Cardiac septum (tissue), 1 donor: Measurements from ENCODE around the gene TP53TG3E. TPM values are rescaled to one million over a fixed set of nuclear protein-coding genes. Genes with fewer than 3 reads are reported as not detected.
"Not testable (repeated sequence)": the region's sequence is repeated elsewhere in the genome, so short reads cannot be mapped to it uniquely, and the experiment has no call there.

Experiments used
- DNase-seq: peaks from one replicate; pipeline ENCODE4 v3.0.0-alpha.2; 2020; ENCODE audit warnings: low spot score
- intact Hi-C: fragments of 100-400 bp; cut with DNase I; formaldehyde crosslinking; loops from one replicate; pipeline ENCODE4 v1.14.0; 2022
- long read RNA-seq: library from polyadenylated mRNA; unstranded; transcript quantifications from one replicate; pipeline ENCODE4 v2.0.0, GENCODE V29; 2021
- total RNA-seq: library from RNA; stranded (reverse); fragmentation: NEBNext Ultra II Directional; extraction: Animal tissue kit (Norgen Biotek cat#: 25700); gene quantifications from one replicate; pipeline ENCODE4 v1.2.1, GENCODE V29; 2021
- donor health status: DM: no; HTN: no; CAD: no.

The TP53TG3E gene, protein sequence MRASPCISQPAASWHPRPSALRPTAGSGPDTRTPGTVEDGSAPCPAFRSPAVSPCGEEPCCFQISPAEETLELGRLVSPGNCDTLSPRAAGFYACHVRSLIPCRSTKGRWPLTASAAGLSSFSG
- total RNA-seq: not detected
- long read RNA-seq: 0 reads

DNA sequence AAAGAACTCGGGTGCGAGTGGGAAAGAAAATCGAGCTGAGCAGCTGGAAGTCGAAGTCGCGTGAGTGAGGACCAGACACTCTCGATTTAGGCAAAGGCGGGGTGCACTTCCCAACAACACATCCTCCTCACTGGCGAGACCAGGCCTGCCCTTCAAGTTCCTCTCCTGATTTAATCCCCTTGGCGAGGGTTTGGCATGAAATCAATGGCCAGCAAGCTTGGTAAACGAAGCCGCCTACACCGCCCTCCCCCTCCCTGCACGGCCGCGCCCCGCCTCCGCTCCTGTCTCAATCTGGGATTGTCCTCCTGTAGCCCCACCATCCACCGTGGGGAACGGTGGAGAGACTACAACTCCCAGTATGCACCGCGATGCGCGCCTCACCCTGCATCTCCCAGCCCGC is at the start of gene TP53TG3E:
TSS of gene TP53TG3E (plus strand) at position 301 of the 400 bp plus-strand sequence. CDS start at position 369, 68 bp downstream.
- DNase-seq, intact Hi-C loops: not testable (repeated sequence)

DNA sequence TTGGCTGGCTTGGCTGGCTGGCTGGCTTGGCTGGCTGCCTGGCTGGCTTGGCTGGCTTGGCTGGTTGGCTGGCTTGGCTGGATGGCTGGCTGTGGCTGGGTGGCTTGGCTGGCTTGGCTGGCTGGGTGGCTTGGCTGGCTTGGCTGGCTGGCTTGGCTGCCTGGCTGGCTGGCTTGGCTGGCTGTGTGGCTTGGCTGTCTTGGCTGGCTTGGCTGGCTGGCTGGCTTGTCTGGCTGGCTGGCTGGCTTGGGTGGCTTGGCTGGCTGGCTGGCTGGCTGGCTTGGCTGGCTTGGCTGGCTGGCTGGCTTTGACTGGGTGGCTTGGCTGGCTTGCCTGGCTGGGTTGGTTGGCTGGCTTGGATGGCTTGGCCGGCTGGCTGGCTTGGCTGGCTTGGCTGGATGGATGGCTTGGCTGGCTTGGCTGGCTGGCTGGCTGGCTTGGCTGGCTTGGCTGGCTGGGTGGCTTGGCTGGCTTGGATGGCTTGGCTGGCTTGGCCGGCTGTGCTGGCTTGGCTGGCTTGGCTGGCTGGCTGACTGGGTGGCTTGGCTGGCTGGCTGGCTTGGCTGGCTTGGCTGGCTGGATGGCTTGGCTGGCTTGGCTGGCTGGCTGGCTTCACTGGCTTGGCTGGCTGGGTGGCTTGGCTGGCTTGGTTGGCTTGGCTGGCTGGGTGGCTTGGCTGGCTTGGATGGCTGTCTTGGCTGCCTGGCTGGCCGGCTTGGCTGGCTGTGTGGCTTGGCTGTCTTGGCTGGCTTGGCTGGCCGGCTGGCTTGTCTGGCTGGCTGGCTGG is 32.3 kb downstream of the TP53TG3E start:
- intact Hi-C loops, DNase-seq: not testable (repeated sequence)

DNA sequence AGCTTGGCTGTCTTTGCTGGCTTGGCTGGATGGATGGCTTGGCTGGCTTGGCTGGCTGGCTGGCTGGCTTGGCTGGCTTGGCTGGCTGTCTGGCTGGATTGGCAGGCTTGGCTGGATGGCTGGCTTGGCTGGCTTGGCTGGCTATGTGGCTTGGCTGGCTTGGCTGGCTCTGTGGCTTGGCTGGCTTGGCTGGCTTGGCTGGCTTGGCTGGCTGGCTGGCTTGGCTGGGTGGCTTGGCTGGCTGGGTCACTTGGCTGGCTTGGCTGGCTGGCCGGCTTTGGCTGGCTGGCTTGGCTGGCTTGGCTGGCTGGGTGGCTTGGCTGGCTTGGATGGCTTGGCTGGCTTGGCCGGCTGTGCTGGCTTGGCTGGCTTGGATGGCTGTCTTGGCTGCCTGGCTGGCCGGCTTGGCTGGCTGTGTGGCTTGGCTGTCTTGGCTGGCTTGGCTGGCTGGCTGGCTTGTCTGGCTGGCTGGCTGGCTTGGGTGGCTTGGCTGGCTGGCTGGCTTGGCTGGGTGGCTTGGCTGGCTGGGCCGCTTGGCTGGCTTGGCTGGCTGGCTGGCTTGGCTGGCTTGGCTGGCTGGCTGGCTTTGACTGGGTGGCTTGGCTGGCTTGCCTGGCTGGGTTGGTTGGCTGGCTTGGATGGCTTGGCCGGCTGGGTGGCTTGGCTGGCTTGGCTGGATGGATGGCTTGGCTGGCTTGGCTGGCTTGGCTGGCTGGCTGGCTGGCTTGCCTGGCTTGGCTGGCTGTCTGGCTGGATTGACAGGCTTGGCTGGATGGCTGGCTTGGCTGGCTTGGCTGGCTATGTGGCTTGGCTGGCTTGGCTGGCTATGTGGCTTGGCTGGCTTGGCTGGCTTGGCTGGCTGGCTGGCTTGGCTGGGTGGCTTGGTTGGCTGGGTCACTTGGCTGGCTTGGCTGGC is 33.8 kb downstream of the TP53TG3E start:
- intact Hi-C loops, DNase-seq: not testable (repeated sequence)

DNA sequence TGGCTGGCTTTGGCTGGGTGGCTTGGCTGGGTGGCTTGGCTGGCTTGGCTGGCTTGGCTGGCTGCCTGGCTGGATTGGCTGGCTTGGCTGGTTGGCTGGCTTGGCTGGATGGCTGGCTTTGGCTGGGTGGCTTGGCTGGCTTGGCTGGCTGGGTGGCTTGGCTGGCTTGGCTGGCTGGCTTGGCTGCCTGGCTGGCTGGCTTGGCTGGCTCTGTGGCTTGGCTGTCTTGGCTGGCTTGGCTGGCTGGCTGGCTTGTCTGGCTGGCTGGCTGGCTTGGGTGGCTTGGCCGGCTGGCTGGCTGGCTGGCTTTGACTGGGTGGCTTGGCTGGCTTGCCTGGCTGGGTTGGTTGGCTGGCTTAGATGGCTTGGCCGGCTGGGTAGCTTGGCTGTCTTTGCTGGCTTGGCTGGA is 34.4 kb downstream of the TP53TG3E start:
- intact Hi-C loops, DNase-seq: not testable (repeated sequence)

DNA sequence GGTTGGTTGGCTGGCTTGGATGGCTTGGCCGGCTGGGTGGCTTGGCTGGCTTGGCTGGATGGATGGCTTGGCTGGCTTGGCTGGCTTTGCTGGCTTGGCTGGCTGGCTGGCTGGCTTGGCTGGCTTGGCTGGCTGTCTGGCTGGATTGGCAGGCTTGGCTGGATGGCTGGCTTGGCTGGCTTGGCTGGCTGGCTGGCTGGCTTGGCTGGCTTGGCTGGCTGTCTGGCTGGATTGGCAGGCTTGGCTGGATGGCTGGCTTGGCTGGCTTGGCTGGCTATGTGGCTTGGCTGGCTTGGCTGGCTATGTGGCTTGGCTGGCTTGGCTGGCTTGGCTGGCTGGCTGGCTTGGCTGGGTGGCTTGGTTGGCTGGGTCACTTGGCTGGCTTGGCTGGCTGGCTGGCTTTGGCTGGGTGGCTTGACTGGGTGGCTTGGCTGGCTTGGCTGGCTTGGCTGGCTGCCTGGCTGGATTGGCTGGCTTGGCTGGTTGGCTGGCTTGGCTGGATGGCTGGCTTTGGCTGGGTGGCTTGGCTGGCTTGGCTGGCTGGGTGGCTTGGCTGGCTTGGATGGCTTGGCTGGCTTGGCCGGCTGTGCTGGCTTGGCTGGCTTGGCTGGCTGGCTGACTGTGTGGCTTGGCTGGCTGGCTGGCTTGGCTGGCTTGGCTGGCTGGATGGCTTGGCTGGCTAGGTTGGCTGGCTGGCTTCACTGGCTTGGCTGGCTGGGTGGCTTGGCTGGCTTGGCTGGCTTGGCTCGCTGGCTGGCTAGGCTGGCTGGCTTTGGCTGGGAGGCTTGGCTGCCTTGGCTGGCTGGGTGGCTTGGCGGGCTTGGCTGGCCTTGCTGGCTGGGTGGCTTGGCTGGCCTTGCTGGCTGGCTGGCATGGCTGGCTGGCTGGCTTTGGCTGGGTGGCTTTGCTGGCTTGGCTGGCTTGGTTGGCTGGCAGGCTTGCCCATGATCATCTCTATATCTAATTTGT is 35.3 kb downstream of the TP53TG3E start:
- intact Hi-C loops, DNase-seq: not testable (repeated sequence)

Other genes starting within 250 kb of the TP53TG3E start
- gene TP53TG3C, start 110.1 kb upstream of the TP53TG3E start, total RNA-seq: not detected
- gene TP53TG3B, start 56.5 kb downstream of the TP53TG3E start, total RNA-seq: not detected
- gene TP53TG3F, start 155.3 kb downstream of the TP53TG3E start, total RNA-seq: not detected